Measurements from ENCODE around the gene ZNF117. TPM values are rescaled to one million over a fixed set of nuclear protein-coding genes. Genes with fewer than 3 reads are reported as not detected.
"Not testable (repeated sequence)": the region's sequence is repeated elsewhere in the genome, so short reads cannot be mapped to it uniquely, and the experiment has no call there.

The ZNF117 gene
- total RNA-seq, 1 donor from 2014 or later, result 9.9 TPM

DNA sequence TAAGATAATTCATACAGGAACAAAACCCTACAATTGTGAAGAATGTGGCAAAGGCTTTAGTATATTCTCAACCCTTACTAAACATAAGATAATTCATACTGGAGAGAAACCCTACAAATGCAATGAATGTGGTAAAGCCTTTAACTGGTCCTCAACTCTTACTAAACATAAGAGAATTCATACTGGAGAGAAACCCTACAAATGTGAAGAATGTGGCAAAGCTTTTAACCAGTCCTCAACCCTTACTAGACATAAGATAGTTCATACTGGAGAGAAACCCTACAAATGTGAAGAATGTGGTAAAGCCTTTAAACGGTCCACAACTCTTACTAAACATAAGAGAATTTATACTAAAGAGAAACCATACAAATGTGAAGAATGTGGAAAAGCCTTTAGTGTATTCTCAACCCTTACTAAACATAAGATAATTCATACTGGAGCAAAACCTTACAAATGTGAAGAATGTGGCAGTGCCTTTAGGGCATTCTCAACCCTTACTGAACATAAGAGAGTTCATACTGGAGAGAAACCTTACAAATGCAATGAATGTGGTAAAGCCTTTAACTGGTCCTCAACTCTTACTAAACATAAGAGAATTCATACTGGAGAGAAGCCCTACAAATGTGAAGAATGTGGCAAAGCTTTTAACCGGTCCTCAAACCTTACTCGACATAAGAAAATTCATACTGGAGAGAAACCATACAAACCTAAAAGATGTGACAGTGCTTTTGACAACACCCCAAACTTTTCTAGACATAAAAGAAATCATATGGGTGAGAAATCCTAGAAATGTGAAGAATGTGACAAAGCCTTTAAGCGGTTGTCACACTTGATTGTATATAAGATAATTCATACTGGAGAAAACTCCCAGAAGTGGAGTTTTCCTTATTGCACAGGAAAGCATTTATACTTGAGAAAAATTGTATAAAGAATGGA is 62.3 kb downstream of the ZNF117 start:
- H3K9ac ChIP-seq (ENCODE audit: low read depth in 1 of 3, low read length in 3 of 3); H3K4me3 ChIP-seq (ENCODE audit: low read length in 3 of 3); H3K9me3 ChIP-seq (ENCODE audit: control insufficient read depth in 3 of 3, low read length in 3 of 3); H3K36me3 ChIP-seq (ENCODE audit: control insufficient read depth in 3 of 3, insufficient read depth in 3 of 3, low read length in 3 of 3); H3K27ac ChIP-seq (ENCODE audit: low read depth, low read length); H3K27me3 ChIP-seq (ENCODE audit: control insufficient read depth in 3 of 3, insufficient read depth in 3 of 3, low read length in 3 of 3); H3K4me1 ChIP-seq (ENCODE audit: control insufficient read depth in 3 of 3, insufficient read depth in 3 of 3, low read length in 3 of 3): not testable (repeated sequence)

Small RNAs within 50 kb of the gene (small RNA-seq; reads per million reads assigned to genes)
- gene RNU6-1229P, result not detected

Other genes with a start within 250 kb of the ZNF117 start
- gene ZNF138, start 196.6 kb downstream of the ZNF117 start, total RNA-seq, result 5.7 TPM
- 6.3 TPM for gene ZNF273, start 87.8 kb downstream of the ZNF117 start, total RNA-seq
- 14.6 TPM for gene ERV3-1, start 15.7 kb upstream of the ZNF117 start, total RNA-seq